H9 (cell line): Measurements from ENCODE around the gene TRIM10. TPM values are rescaled to one million over a fixed set of nuclear protein-coding genes. Genes with fewer than 3 reads are reported as not detected.

Experiments used
- DNase-seq: peaks from one replicate; pipeline ENCODE4 v3.0.0-alpha.2; 2017
- H2AFZ ChIP-seq: one replicate; pipeline ENCODE4 v1.6.1; 2013; ENCODE audit warnings: mild to moderate bottlenecking, low read length, control low read depth, moderate library complexity
- H2AK5ac ChIP-seq: 2 replicates; pipeline ENCODE4 v1.6.1; 2013; ENCODE audit warnings: low read length, control low read depth, mixed read lengths; ENCODE audit not compliant: insufficient read length
- H2BK120ac ChIP-seq: one replicate; pipeline ENCODE4 v1.6.1; 2013; ENCODE audit warnings: low read depth, mild to moderate bottlenecking, low read length, control low read depth, inconsistent platforms; ENCODE audit not compliant: poor library complexity, severe bottlenecking
- H2BK12ac ChIP-seq: 2 replicates; pipeline ENCODE4 v1.6.1; 2013; ENCODE audit warnings: low read length, control low read depth, mixed read lengths, low read depth; ENCODE audit not compliant: insufficient read length
- H2BK15ac ChIP-seq: 2 replicates; pipeline ENCODE4 v1.6.1; 2013; ENCODE audit warnings: low read depth, low read length, control low read depth
- H2BK20ac ChIP-seq: one replicate; pipeline ENCODE4 v1.6.1; 2013; ENCODE audit warnings: low read depth, mild to moderate bottlenecking, low read length, control low read depth, inconsistent platforms; ENCODE audit not compliant: poor library complexity, severe bottlenecking
- H2BK5ac ChIP-seq: 2 replicates; pipeline ENCODE4 v1.6.1; 2013; ENCODE audit warnings: low read length, control low read depth, mixed read lengths; ENCODE audit not compliant: insufficient read length
- H3K14ac ChIP-seq: 2 replicates; pipeline ENCODE4 v1.6.1; 2013; ENCODE audit warnings: low read length, control low read depth; ENCODE audit not compliant: insufficient read depth
- H3K18ac ChIP-seq: 2 replicates; pipeline ENCODE4 v1.6.1; 2013; ENCODE audit warnings: low read depth, mild to moderate bottlenecking, mixed read lengths, low read length, control low read depth; ENCODE audit not compliant: insufficient read length
- H3K23ac ChIP-seq: 2 replicates; pipeline ENCODE4 v1.6.1; 2013; ENCODE audit warnings: low read length, control low read depth, mixed read lengths, low read depth; ENCODE audit not compliant: insufficient read length
- H3K23me2 ChIP-seq: 2 replicates; pipeline ENCODE4 v1.6.1; 2013; ENCODE audit warnings: low read depth, mild to moderate bottlenecking, mixed read lengths, low read length, control low read depth; ENCODE audit not compliant: insufficient read length, poor library complexity, severe bottlenecking
- H3K27ac ChIP-seq: 2 replicates; pipeline ENCODE4 v1.5.1; 2013; ENCODE audit warnings: low read length, control low read depth, mixed read lengths, low read depth; ENCODE audit not compliant: insufficient read length
- H3K27me3 ChIP-seq: 2 replicates; pipeline ENCODE4 v1.6.1; 2013; ENCODE audit warnings: low read length, control low read depth, inconsistent platforms; ENCODE audit not compliant: insufficient read depth
- H3K4ac ChIP-seq: 2 replicates; pipeline ENCODE4 v1.6.1; 2013; ENCODE audit warnings: low read depth, mild to moderate bottlenecking, control low read depth, inconsistent platforms, low read length, moderate library complexity
- H3K4me1 ChIP-seq: 2 replicates; pipeline ENCODE4 v1.6.1; 2013; ENCODE audit warnings: low read length, control low read depth, inconsistent platforms; ENCODE audit not compliant: insufficient read depth
- H3K4me2 ChIP-seq: 2 replicates; pipeline ENCODE4 v1.6.1; 2013; ENCODE audit warnings: low read length, control low read depth, mixed read lengths; ENCODE audit not compliant: insufficient read length, insufficient read depth
- H3K56ac ChIP-seq: 2 replicates; pipeline ENCODE4 v1.6.1; 2013; ENCODE audit warnings: low read depth, mild to moderate bottlenecking, mixed read lengths, low read length, control low read depth; ENCODE audit not compliant: insufficient read length
- H3K79me1 ChIP-seq: 2 replicates; pipeline ENCODE4 v1.6.1; 2013; ENCODE audit warnings: low read depth, mild to moderate bottlenecking, moderate library complexity, low read length, control low read depth, inconsistent platforms; ENCODE audit not compliant: insufficient read depth, poor library complexity, severe bottlenecking
- H3K79me2 ChIP-seq: 2 replicates; pipeline ENCODE4 v1.6.1; 2013; ENCODE audit warnings: low read length, control low read depth, inconsistent platforms; ENCODE audit not compliant: insufficient read depth
- H3K9ac ChIP-seq: 2 replicates; pipeline ENCODE4 v1.6.1; 2013; ENCODE audit warnings: low read length, control low read depth, mixed read lengths; ENCODE audit not compliant: insufficient read length; ENCODE audit errors: extremely low read depth
- H3K9me3 ChIP-seq: one replicate; pipeline ENCODE4 v1.6.1; 2013; ENCODE audit warnings: low read depth, low read length, inconsistent platforms; ENCODE audit not compliant: control insufficient read depth
- H3T11ph ChIP-seq: one replicate; pipeline ENCODE4 v1.6.1; 2013; ENCODE audit warnings: mild to moderate bottlenecking, low read length, control low read depth, inconsistent platforms
- H4K20me1 ChIP-seq: one replicate; pipeline ENCODE4 v1.6.1; 2013; ENCODE audit not compliant: control insufficient read depth, insufficient read length, insufficient read depth
- H4K5ac ChIP-seq: 2 replicates; pipeline ENCODE4 v1.6.1; 2013; ENCODE audit warnings: low read depth, mild to moderate bottlenecking, mixed read lengths, low read length, control low read depth; ENCODE audit not compliant: insufficient read length
- H4K8ac ChIP-seq: replicated peaks from 2 replicates; pipeline ENCODE4 v1.6.1; 2013; ENCODE audit warnings: low read length, control low read depth, mixed read lengths, low read depth; ENCODE audit not compliant: insufficient read length
- H4K91ac ChIP-seq: 2 replicates; pipeline ENCODE4 v1.6.1; 2013; ENCODE audit warnings: low read depth, mild to moderate bottlenecking, moderate library complexity, mixed read lengths, low read length, control low read depth; ENCODE audit not compliant: insufficient read length
- H3K27ac Mint-ChIP-seq, 3 experiments: 2 replicates in 2 of 3; 3 replicates in 1 of 3; pipeline ENCODE4 v1.8.0; 2020 to 2021; ENCODE audit warnings: mixed read lengths in 3 of 3, mild to moderate bottlenecking in 1 of 3, moderate library complexity in 1 of 3
- H3K27me3 Mint-ChIP-seq: 2 replicates; pipeline ENCODE4 v1.8.0; 2021; ENCODE audit warnings: low read depth, mild to moderate bottlenecking, moderate library complexity, mixed read lengths
- H3K36me3 Mint-ChIP-seq, 3 experiments: 2 replicates in 2 of 3; 3 replicates in 1 of 3; pipeline ENCODE4 v1.8.0; 2020 to 2021; ENCODE audit warnings: low read depth in 3 of 3, mixed read lengths in 3 of 3; ENCODE audit not compliant: insufficient read depth in 1 of 3
- H3K4me1 Mint-ChIP-seq, 2 experiments: 2 replicates each; pipeline ENCODE4 v1.8.0; 2020; ENCODE audit warnings: mixed read lengths in 2 of 2
- H3K4me3 Mint-ChIP-seq, 2 experiments: 2 replicates in 1 of 2; 3 replicates in 1 of 2; pipeline ENCODE4 v1.8.0; 2020 to 2021; ENCODE audit warnings: mild to moderate bottlenecking in 2 of 2, mixed read lengths in 2 of 2, moderate library complexity in 1 of 2
- H3K9me3 Mint-ChIP-seq, 2 experiments: 2 replicates in 1 of 2; 3 replicates in 1 of 2; pipeline ENCODE4 v1.8.0; 2020; ENCODE audit warnings: mild to moderate bottlenecking in 2 of 2, mixed read lengths in 2 of 2, moderate library complexity in 1 of 2
- WGBS: extraction: QIAGEN DNeasy Blood & Tissue Kit; methylation state at CpG from one replicate; pipeline ENCODE4 v1.1.7; 2013; ENCODE audit warnings: missing lambda C conversion rate, low lambda C conversion rate, mixed read lengths; ENCODE audit not compliant: insufficient read length; ENCODE audit errors: extremely low coverage; 5-methylcytosine and 5-hydroxymethylcytosine counted together
- total RNA-seq: library from RNA; stranded (reverse); gene quantifications from 2 replicates; pipeline ENCODE4 v1.2.1, GENCODE V29; 2021
- TF ChIP-seq, protein P1 (sequence below): fragments of 200-600 bp; sonication (generic); conservative IDR thresholded peaks from 3 replicates; pipeline ENCODE4 v1.8.0; 2021; ENCODE audit warnings: antibody characterized with exemption, mild to moderate bottlenecking

The TRIM10 gene
- total RNA-seq, 1 experiment from 2014 or later, result 0.07 TPM

DNA sequence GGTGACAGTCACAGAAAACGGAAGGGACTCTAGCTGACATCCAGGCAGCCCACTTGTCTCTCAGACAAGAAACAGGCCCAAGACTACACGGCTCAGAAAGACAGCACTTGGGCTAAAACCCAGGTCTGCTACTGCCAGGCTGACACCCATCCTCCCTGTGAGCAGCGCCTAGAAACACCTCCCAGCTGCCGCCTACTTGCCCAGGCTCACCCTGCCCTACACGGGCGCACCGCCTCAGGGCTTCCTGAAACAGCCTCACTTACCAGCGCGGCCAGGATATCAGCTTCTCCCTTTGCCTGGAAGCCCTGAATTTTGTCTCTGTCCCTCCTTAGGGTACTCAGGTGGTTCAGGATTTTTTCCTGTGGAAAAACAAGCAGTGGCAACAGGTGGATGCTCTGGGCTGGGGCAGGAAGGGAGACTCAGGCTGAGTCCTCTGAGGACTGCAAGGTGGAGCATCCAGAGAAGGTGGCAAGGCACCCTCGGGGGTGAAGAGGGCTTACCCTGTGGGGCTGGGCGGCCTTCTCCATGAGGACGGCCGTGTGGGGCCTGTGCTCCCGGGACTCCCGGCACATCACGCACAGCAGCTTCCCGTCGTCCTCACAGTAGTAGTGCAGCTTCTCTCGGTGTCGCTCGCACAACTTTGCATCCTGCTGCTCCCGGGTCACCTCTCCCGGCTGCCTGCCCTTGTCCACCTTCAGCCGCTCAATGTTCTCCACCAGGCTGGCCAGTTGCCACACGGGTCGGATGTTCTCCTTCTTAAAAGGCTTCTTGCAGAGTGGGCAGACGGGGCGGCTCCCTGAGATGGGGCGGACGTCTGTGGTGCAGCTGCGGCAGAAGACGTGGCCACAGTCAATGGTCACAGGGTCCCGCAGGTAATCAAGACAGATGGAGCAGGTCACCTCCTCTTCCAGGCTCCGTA, 37.4 kb upstream of the TRIM10 start:
- no peaks in the 10 kb centered on the region for H3K79me2 ChIP-seq
- Mint-ChIP-seq H3K36me3 (peaks cover 17 to 66% (median 52%) of the 10 kb centered on the region in 3 experiments; a peak in 6 of 7 replicates), H3K4me3 (no peak overlapping the region), H3K9me3 (no peaks in the 10 kb centered on the region), H3K4me1 (peaks cover 12 to 20% of the 10 kb centered on the region in 2 experiments), H3K27me3 (no peaks in the 10 kb centered on the region), H3K27ac (no peak overlapping the region; a peak in 1 of 7 replicates)
- TF ChIP-seq, protein P1, sequence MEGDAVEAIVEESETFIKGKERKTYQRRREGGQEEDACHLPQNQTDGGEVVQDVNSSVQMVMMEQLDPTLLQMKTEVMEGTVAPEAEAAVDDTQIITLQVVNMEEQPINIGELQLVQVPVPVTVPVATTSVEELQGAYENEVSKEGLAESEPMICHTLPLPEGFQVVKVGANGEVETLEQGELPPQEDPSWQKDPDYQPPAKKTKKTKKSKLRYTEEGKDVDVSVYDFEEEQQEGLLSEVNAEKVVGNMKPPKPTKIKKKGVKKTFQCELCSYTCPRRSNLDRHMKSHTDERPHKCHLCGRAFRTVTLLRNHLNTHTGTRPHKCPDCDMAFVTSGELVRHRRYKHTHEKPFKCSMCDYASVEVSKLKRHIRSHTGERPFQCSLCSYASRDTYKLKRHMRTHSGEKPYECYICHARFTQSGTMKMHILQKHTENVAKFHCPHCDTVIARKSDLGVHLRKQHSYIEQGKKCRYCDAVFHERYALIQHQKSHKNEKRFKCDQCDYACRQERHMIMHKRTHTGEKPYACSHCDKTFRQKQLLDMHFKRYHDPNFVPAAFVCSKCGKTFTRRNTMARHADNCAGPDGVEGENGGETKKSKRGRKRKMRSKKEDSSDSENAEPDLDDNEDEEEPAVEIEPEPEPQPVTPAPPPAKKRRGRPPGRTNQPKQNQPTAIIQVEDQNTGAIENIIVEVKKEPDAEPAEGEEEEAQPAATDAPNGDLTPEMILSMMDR, result no peak
- H3K4ac ChIP-seq, result no peak overlapping the region
- no peaks in the 10 kb centered on the region for H3K27me3 ChIP-seq
- H2BK20ac ChIP-seq, result no peak overlapping the region
- no peak overlapping the region for H2BK15ac ChIP-seq
- no peak overlapping the region for H3K9ac ChIP-seq
- no peak overlapping the region for H4K91ac ChIP-seq
- H3K4me2 ChIP-seq, result no peak overlapping the region
- no peak overlapping the region for H2AFZ ChIP-seq
- H4K5ac ChIP-seq, result no peak overlapping the region
- H3K27ac ChIP-seq, result no peak overlapping the region
- no peak overlapping the region for H2BK120ac ChIP-seq
- H2BK12ac ChIP-seq, result no peak overlapping the region
- no peaks in the 10 kb centered on the region for H4K20me1 ChIP-seq
- no peak overlapping the region for H3K23ac ChIP-seq
- no peak overlapping the region for H3K18ac ChIP-seq
- H3K4me1 ChIP-seq, result 0 out of 2 replicates have a peak, but pooled peaks cover 2% of the 10 kb centered on the region
- H3T11ph ChIP-seq, result no peak overlapping the region
- H4K8ac ChIP-seq, result no peak overlapping the region
- H3K9me3 ChIP-seq, result no peaks in the 10 kb centered on the region
- H3K23me2 ChIP-seq, result no peaks in the 10 kb centered on the region
- no peak for DNase-seq
- no CpG with 5 or more reads among the region's 34 CpGs for whole genome bisulfite sequencing
- H2AK5ac ChIP-seq, result no peak overlapping the region
- H3K56ac ChIP-seq, result no peak overlapping the region
- H3K14ac ChIP-seq, result no peak overlapping the region
- H2BK5ac ChIP-seq, result no peak overlapping the region
- H3K79me1 ChIP-seq, result no peaks in the 10 kb centered on the region
